GM21717 (cell line): ENCODE measurements around the gene ABTB2.

Experiments used
- ATAC-seq: cut with Tn5 transposase; IDR thresholded peaks from one replicate; pipeline ENCODE4 v1.9.1; 2021; ENCODE audit warnings: mild to moderate bottlenecking, moderate library complexity; ENCODE audit not compliant: unreplicated experiment

ABTB2 gene

DNA sequence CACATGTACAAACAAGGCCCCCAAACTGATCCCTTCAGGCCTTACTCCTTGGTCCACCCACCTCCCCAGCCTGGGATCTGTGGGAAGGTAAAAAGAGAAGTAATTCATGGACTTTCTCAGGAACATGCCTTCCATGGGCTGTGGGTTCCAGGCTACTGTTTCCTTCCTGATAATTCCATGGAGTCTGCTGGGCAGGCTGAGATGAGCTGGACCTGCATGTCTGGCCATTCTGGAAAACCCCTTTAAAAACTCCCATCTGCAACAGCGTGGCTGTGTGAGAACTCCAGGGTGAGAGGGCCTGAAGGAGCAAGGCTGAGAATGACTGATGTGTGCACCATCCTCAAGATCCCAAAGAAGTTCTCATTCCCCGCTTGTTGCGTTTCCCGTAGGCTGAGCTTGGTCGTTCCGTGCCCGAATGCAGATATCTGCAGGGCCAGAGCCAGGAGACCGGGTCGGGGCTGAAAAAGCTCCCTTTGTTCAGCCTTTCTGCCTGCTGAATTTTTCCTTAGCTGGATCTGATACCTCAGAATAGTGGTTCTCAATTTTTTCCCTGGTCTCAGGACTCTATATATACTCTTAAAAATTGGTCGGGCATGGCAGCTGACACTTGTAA lies 179.5 kb downstream of the ABTB2 start:
- no peak for ATAC-seq

DNA sequence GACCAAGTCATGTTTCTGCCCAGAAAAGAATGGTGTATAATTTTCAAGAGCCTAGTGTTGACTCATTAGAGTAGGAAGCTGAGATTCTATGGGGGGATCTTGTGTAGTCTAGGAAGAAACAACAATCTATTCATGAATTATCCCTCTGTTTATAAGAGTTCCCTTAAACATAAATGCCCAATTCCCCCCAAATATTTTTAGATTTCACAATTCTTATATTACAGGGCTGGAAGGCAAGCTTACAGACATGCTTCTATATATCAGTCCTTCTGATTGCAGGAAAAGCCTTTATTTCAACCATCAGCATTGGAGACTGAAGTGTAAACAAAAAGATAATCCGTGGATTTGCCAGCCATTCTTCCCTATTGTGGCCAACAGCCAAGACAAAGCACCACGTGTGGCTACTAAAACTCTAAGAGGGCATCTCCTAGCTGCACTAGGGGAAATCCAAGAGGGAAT lies 181.0 kb downstream of the ABTB2 start:
- ATAC-seq, result no peak

DNA sequence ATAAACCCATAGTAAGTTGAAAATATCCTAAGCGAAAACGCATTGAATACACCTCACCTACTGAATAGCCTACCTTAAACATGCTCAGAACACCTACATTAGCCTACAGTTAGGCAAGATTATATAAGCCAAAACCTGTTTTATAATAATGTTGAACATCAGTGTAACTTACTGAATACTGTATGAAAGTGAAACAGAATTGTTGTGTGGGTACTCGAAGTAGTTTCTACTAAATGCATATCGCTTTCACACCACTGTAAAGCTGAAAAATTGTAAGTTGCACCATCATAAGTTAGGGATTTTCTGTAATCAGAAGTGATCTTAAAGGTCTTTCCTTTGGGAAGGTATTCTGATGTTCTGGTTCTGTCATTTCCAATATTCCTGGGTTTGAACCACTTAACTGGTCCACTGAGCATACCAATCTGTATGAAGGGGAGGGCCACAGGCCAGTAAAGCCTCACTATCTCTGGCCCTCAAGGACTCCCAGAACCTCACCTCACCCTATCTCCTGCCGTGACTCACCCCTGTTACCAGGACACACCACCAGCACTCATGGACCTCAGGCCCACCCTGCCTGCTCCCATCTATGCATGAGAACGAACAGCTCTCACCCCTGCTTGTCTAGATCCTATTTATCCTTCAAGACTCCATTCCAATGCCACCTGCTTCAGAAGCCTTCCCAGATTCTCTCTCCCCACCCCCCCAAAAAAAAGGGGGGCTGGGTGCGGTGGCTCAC lies 182.4 kb downstream of the ABTB2 start:
- ATAC-seq, result no peak

DNA sequence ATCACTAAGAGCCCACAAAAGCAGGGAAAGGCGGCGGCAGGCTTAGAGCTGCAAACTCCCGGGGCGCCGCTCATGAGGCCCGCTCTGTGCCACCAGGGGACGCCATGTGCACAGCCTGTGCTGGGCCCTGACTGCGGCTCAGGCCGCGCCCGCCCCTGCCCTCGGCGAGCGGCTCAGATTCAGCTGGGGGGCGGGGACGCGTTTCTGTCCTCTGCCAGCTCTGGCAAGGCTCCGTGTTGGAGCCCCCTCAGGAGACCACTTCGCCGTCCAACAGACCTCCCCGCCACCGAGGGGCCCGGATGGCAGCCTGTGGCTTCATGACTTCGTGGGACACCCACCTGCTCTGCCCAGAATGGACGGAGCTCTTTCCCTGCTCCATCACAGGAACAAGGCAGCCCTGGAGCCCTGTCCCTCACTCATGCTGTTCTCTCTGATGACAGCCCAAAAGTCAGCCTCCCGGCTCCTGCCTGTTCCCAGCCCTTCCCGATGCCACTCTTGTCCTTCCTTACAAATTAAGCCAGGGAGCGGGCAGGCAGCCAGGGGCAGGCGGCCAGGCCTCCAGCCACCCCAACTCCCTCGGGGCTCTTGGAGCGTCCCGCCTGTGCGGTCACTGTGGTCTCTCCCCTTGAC lies 183.3 kb downstream of the ABTB2 start:
- peak; percentile 77 for ATAC-seq

DNA sequence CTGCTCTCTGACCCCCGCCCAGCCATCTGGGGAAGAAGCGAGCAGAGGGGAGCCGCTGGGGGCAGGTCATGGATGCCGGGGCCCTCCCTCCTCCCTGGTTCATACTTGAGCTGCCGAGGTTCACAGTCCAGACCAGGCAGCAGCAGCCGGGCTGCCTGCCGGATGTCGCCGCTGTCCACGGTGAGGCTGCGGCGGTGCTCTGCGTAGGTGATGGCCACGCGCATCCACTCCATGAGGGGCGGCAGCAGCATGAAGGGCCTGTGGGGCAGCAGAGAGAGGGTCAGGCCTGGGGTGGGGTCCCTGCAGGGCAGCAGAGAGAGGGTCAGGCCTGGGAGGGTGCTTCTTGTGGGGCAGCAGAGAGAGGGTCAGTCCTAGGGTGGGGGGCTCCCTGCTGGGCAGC lies 184.8 kb downstream of the ABTB2 start:
- no peak for ATAC-seq

DNA sequence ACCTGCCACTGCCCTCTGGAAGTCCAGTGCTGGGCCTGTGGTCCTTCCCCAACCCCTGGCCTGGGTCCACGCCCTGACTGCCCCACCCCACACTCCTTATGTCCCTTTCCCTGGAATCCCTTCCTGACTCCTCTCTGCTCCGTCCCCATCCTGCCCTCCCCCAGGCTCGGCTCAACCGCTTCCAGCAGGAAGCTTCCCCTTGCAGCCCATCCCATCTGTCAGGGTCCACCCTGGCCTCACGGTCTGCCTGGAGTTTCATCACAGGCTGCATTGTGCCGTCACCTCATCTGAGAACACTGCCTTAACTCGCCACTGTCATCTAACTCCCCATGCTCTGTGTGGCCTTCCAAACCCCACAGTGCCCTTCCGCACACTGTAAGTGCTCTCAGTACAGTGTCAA lies 188.1 kb downstream of the ABTB2 start:
- no peak for ATAC-seq

DNA sequence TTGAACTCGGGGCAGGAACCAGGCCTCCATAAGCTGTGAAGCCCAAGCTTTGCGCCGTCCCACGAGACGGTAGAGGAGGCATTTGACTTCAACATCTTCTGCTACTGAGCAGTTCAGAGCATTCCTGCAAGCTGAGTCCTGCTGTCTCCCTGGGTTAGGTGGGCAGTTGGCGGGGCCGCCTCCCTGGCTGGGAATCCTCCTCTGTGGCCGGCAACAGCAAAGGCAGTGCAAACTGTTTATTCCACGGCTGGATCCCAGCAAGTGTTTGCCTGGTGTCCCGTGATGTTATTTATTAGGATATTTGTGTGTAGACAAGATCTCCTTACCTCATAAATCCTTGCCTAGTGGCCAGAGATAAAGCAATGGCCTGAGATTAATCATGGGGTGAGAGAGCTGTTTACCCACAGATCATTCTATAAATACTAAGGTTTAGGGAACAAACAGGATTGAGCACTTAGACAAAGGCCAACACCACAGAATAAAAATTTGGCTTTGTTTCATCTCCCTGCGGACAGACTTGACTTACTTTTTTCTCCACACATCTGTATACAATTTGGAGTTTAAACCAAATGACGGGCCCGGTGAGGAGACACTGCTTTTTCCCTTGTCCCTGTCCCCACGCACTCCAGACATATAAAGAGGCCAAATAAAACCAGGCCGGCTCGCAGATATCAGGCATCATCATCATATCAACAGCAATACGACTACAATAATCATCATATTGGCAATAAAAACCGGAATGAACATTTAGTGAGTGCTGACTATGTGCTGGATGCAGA lies 189.0 kb downstream of the ABTB2 start:
- ATAC-seq, result no peak

DNA sequence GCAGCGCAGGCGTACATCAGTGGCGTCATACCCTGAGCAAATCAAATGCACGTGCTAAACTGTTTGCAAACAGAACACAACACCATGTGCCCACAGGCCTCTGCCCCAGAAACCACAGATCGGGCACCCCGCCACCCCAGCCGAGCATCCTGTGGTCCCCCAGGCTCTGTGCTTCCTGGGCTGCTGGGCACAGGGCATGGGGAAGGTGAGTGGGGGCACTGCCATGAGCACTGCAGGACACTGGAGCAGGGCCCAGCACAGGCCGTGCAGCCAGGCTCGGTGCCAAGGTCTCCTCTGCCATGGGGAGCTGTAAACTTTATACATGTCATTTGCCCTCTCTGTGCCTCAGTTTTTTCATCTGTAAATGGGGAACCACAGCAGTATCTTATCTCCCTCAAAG lies 189.8 kb downstream of the ABTB2 start:
- no peak for ATAC-seq

DNA sequence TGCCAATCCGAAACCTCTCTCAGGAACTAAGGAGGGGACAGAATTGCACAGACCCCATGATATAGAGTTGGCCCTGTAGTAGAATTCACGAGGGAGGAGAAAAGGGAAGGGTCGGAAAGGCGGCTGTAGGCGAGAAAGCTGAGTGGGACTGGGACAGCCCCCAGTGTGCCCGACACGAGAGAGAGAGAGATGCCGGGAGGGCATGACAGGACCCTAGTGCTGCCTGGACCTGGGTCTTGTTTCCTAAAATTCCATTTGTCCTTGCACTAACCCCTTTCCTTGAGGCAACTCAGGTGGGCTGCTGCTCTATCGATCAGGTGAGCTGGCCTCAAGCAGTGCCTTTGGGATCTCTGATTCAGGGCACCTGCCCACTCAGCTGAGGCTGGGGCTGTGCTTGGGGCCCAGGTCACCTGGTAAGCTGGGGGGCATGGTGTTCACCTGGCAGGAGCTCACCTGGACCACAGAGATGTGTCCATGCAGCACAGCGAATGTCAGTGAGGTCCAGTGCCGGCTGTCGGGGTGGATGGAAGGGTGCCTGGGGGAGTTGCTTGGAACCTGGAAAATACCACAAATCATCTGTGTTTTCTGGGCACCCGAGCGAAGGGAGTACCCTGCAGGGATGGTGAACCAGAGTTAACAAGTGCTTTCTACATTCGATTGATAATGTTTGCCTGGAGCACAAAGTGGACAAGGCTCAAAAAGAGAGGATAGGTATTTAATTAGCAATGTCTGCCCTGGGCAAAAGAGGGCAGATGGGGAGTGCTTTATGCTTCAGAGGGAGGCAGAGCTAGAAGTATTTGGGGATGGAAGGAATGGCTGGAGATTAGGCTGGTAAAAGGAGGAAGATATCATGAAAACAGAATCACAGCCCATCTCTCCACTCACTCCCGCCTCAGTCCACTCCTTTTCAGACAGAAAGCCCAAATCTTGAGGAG lies 190.7 kb downstream of the ABTB2 start:
- no peak for ATAC-seq

DNA sequence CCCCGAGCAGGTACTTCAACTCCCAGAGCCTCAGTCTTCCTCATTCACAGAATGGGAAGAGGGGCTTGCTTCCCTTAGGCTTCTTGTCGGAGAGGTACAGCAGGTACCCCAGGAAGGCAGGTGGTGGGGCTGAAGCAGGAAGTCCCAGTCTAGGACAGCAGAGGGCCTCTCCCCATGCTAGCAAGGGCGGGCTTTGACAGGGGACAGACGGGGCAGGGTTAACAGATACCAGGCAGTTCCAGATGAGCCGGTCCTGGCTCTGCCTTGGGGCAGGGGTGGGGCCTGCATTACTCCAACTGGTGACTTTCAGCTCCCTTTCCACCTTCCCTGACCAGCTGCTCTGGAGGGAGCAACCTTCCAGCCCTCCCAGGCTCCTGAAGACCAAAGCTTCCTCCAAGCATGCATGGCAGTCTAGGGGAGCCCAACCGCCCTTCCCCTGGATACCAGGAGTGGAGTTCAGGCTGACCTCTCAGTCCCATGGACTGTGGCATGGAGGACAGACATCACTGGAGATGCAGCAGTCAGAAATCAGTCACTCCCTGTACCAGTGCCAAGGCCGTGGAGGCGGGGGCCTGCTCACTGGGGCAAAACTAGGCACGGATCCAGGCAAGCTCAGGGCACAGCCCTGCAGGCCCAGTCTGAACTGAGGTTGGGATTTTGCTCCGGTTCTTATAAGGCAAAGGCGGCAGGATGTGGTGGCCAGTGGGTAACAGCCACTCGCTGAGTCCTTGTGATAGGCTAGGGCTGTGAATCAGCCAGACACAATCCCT lies 191.8 kb downstream of the ABTB2 start:
- ATAC-seq, result no peak

DNA sequence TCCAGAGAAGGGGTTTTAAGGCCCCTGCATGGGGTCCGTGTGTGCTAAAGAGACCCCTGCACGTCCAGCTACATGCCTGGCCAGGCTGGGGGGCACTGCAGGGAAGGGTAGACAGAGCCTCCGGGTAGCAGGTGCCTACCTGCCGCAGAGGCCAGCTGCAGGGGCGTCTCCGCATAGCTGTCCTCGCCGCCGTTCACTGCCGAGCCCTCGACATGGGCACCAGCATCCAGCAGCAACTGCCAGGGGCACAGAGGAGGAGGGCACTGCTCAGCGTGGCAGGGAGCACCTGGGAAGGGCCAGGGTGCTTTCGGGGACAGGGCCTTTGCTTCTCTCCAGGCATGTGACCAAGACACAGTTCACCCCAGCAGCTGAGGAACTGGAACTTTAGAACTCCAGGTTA lies 192.7 kb downstream of the ABTB2 start:
- ATAC-seq, result no peak

DNA sequence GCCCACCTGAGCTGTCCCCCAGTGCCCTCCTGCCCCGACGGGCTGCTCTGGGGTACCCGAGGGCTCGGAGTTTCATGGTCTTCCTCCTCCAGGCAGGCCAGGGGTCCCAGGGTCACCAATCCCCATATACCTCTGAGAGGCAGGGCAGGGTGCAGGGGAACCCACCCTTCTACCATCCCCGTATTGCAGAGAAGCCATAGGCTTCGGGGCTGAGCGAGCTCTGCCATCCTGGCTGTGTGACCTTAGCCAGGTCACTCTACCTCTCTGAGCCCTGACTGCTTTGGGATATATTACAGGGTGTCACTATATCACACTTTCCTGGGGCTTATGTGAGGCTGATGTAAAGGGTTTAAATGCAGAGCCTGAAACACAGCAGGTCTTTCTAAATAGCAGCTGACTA lies 195.0 kb downstream of the ABTB2 start:
- ATAC-seq, result no peak

DNA sequence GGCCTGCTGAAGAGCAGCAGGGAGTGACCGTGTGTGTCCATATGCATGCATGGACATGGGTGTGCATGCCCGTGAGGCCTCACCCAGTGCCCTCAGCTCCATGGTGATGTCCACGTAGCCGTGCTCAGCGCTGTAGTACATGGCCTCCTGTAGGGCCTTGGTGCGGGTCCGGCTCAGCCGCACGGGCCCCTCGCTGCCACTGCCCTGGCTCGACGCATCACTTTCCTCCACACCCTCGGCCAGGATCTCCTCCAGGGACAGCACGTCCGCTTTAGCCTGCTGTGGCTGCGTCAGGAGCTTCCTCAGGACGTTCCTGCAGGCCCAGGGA lies 195.4 kb downstream of the ABTB2 start:
- no peak for ATAC-seq

DNA sequence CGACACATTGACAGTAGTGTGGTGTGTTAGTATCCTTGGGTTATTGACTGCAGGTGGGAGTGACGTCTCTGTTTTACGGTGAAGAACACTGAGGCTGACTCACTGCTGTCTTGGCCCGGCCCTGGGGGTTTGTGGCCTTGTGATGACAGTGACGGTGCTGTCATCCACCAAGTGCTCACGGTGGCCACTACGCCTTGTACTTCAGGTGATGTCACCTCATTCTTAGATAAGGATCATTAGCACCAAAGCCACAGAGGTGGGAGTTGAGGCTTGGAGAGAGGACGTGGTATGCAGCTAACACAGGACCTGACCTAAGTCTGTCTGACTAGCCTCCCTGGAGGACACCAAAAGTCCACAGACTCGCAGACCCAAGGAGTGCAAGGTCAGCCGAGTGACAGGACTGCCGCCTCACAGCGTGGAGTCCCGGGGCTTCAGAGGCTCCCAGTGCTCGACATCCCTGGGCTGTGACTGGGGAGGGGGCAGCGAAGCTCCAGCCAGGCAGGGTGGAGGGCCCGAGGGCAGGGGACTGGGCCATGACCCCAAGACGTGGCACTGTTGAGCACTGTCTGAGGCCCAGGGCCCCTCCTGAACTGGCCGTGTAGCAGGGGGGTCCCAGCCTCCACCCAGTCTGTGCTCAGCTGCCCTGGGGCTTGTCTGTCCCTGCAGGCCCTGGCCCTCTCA lies 195.9 kb downstream of the ABTB2 start:
- ATAC-seq, result no peak

DNA sequence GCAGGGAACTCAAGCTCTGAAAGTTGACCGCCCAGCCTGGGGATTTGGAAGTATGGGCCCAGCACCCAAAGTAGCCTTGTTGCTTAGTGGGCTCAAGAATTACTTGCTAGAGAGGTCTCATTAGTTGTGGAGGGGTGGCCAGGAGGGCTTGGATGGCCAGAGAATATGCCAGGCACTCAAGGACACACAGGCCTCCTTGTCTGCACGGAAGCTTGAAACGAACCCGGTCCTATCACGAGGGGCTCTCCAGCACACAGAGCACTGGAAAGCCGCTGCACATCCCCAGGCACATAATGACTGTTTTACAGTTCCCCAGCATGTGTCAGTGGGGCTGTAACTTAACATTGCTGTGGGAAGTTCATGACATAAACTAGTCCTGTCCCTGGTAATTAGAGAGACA lies 196.4 kb downstream of the ABTB2 start:
- no peak for ATAC-seq

DNA sequence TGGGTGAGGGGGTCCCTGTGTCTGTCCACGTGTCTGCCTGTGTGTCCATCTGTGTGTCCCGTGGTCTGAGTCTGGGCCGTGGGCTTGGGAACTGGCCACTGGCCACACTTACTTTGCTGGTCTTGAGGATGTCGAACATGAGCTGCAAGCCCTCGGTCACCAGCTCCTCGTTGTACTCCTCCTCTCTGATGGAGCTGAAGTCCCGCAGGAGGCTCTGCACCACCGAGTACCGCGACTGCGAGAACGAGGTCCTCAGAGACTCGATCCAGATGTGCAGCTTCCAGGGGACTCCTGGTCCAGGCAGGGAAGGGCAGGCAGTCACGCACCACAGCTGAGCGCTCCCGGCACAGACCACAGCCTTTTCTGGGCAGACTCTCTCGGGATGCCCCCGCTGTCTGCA lies 197.0 kb downstream of the ABTB2 start:
- no peak for ATAC-seq

DNA sequence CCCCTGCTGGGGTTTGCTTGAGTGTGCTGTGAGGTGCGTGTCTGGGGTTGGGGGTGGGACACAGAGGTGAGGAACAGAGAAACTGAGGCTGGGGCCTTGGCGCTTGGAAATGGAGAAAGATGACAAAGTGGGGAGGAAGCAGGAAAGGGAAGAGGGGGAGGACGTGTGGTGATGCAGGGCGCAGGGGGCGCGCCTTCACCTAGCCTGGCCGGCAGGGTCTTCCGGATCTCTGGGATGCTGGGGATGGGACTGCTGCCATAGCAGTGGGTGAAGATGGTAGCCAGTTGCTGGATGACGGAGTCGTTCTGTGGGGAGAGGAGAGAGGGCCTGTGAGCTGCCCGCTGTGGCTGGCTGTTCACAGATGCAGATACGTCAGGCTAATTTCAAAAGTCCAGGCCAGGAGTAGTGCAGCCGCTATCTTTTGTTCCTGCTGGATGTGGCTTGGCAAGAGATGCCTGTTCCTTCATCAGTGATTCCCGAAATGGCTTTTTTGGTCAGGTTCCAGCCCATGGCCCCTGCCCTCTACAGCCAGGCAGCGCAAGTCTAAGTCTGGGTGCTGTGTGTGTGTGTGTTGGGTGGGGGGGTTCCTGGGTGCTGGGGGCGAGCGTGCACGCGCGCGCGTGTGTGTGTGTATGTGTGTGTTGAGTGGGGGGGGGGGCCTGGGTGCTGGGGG lies 197.6 kb downstream of the ABTB2 start:
- no peak for ATAC-seq

DNA sequence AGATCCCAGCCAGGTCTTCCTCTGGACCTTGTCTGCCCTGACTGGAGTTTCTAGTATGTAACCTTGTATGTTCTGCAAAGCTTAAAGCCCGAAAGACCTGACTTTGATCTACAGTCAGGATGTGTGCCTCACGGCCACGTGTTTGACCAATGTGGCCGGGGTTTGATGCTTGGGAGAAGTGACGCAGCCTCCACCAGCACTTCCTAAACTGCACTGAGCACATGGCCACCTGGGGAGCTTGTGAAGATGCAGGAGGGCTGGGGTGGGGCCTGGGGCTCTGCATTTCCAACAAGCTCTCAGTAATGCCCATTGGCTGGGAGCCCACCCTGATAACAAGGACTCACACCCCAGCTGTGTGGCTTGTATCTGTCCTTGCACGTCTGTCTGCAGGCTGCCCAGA lies 199.1 kb downstream of the ABTB2 start:
- ATAC-seq, result no peak

DNA sequence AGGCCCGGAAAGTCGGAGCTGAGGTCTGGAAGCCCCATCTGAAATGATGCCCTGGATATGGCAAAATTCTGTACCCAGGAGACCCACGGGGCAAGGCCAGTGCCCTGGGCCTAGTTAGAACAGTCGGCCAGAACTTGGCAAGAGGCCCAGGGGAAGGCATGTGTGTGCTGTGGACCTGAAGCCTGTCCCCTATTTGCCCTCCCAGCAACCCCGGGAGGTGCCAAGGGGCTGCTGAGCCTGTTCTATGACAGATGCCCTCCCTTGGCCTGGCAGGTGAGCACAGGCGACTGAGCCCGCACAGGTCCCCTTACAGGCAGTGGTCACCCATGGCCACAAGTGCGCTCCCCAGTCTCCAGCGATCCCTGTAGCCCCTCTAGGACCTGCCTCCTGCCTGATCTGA lies 200.6 kb downstream of the ABTB2 start:
- no peak for ATAC-seq
